Esophagus muscularis mucosa (tissue), 3 donors: ENCODE measurements around the gene WSB1.

Experiments used
- CTCF ChIP-seq, 3 experiments: fragments of 200-600 bp in 2 of 3; fragments of 450-650 bp in 1 of 3; sonication (generic) in 2 of 3; IDR thresholded peaks; one replicate each; pipeline ENCODE4 v1.5.1; 2017 to 2019; ENCODE audit warnings: antibody characterized with exemption in 3 of 3, mild to moderate bottlenecking in 2 of 3, moderate library complexity in 1 of 3
- POLR2A ChIP-seq: fragments of 450-650 bp; IDR thresholded peaks from one replicate; pipeline ENCODE4 v1.6.1; 2017; ENCODE audit warnings: antibody characterized with exemption, moderate library complexity, mild to moderate bottlenecking, low read depth

DNA sequence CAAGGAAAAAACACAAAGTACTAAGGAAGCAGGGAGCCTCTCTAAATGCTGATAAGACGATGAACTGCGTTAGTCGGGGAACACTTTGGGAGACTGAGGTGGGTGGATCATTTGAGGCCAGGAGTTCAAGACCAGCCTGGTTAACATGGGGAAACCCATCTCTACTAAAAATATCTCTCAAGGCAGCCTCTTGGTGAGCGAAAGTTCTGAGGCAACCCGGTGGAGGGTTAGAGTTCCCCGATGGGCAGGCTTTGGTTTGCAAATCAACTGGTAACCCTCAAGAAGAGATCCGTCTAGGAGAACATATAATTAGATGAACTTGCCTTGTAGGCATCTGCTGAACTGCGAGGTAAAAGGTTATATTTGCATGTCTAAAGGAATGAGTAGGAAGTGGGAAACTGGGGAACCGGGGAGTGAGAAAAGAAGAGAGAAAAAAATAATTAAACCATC is 44.6 kb downstream of the WSB1 start:
- TF ChIP-seq CTCF (IDR thresholded peaks at IDR 0.05) (no peak), POLR2A (no peak)
